T-helper 1 cell treated with Interleukin-12 subunit alpha and Interleukin-12 subunit beta and Interleukin-4 antibody, amounts not matched to agents 30 μg/mL and 1 μg/mL, for 36 hours (primary cell): ENCODE results near the gene SUPT6H.

Experiments used
- H3K27ac Mint-ChIP-seq: one replicate; pipeline ENCODE4 v1.8.0; 2021; ENCODE audit warnings: mild to moderate bottlenecking, mixed read lengths
- H3K27me3 Mint-ChIP-seq: one replicate; pipeline ENCODE4 v1.8.0; 2021; ENCODE audit warnings: low read depth, mixed read lengths
- H3K36me3 Mint-ChIP-seq: one replicate; pipeline ENCODE4 v1.8.0; 2021; ENCODE audit warnings: low read depth, mixed read lengths
- H3K4me1 Mint-ChIP-seq: one replicate; pipeline ENCODE4 v1.8.0; 2021; ENCODE audit warnings: low read depth, mixed read lengths
- H3K4me3 Mint-ChIP-seq: one replicate; pipeline ENCODE4 v1.8.0; 2021; ENCODE audit warnings: mild to moderate bottlenecking, moderate library complexity, mixed read lengths
- H3K9me3 Mint-ChIP-seq: one replicate; pipeline ENCODE4 v1.8.0; 2021; ENCODE audit warnings: mixed read lengths

SUPT6H gene

DNA sequence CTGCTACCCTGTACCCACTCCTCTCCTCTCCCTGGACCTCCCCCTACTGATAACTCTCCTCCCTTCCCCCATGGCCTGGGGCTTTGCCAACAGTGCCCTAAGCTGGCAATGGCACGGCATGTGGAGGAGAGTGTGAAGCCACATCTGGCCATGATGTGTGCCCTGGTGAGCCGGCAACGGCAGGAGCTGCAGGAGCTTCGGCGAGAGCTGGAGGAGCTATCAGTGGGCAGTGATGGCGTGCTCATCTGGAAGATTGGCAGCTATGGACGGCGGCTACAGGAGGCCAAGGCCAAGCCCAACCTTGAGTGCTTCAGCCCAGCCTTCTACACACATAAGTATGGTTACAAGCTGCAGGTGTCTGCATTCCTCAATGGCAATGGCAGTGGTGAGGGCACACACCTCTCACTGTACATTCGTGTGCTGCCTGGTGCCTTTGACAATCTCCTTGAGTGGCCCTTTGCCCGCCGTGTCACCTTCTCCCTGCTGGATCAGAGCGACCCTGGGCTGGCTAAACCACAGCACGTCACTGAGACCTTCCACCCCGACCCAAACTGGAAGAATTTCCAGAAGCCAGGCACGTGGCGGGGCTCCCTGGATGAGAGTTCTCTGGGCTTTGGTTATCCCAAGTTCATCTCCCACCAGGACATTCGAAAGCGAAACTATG, 87.0 kb downstream of the SUPT6H start:
- H3K36me3 Mint-ChIP-seq: peaks cover 6% of the 10 kb centered on the region
- no peaks in the 10 kb centered on the region for H3K27me3 Mint-ChIP-seq
- H3K4me3 Mint-ChIP-seq: peak overlapping the region; percentile 33
- H3K9me3 Mint-ChIP-seq: no peaks in the 10 kb centered on the region
- H3K27ac Mint-ChIP-seq: peak overlapping the region; percentile 78
- peaks cover 21% of the 10 kb centered on the region for H3K4me1 Mint-ChIP-seq

DNA sequence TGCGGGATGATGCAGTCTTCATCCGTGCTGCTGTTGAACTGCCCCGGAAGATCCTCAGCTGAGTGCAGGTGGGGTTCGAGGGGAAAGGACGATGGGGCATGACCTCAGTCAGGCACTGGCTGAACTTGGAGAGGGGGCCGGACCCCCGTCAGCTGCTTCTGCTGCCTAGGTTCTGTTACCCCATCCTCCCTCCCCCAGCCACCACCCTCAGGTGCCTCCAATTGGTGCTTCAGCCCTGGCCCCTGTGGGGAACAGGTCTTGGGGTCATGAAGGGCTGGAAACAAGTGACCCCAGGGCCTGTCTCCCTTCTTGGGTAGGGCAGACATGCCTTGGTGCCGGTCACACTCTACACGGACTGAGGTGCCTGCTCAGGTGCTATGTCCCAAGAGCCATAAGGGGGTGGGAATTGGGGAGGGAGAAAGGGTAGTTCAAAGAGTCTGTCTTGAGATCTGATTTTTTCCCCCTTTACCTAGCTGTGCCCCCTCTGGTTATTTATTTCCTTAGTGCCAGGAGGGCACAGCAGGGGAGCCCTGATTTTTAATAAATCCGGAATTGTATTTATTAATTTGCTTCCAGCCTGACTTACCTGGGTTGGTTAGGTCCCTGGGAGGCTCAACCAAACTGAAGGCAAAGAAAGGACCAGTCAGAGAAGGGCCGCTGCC, 87.6 kb downstream of the SUPT6H start:
- H3K4me3 Mint-ChIP-seq: no peak overlapping the region
- peaks cover 21% of the 10 kb centered on the region for H3K4me1 Mint-ChIP-seq
- no peaks in the 10 kb centered on the region for H3K27me3 Mint-ChIP-seq
- H3K9me3 Mint-ChIP-seq: no peaks in the 10 kb centered on the region
- H3K27ac Mint-ChIP-seq: no peak overlapping the region
- peaks cover 6% of the 10 kb centered on the region for H3K36me3 Mint-ChIP-seq

DNA sequence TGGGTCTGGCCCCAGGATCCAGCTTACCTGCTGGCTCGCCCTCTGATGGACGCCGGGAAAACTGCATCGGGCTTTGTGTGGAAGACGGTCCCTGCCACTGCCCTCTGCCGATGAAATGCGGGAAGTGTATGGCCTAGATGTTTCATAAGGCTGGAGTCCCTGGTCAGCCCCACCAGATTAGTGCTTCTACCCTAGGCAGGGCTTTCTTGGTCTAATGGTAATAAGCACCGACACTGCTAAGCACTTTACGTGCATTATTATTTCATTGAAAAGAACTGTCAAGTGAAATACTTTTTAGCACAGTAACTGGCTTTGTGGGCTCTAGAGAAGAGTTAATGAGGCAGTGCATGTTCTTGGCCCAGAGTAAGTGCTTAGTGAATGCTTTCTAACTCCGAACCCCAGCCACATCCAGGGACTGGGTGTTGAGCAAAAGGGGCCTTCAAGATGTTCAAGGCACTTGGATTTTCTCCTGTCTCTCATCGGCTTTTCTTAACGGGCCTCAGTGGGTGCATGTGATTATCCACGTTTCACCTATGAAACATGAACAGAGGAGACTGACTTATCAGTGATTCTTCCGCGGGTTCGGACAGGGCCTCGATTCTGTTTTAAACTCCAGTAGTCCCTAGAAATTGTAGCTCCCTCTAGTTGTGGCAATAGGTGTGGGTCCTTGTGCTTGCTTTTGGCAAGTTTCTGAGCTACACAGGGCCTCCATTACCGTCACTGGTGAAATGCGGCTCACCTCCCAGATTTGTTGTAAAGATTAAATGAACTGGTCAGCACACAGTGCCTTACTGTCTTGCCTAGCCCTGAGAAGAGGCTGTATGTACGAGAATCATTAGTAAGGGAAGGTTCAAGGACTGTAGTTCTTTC, 88.4 kb downstream of the SUPT6H start:
- Mint-ChIP-seq H3K9me3 (no peaks in the 10 kb centered on the region), H3K27me3 (no peaks in the 10 kb centered on the region), H3K27ac (no peak overlapping the region), H3K36me3 (peaks cover 6% of the 10 kb centered on the region), H3K4me1 (peaks cover 21% of the 10 kb centered on the region), H3K4me3 (no peak overlapping the region)

DNA sequence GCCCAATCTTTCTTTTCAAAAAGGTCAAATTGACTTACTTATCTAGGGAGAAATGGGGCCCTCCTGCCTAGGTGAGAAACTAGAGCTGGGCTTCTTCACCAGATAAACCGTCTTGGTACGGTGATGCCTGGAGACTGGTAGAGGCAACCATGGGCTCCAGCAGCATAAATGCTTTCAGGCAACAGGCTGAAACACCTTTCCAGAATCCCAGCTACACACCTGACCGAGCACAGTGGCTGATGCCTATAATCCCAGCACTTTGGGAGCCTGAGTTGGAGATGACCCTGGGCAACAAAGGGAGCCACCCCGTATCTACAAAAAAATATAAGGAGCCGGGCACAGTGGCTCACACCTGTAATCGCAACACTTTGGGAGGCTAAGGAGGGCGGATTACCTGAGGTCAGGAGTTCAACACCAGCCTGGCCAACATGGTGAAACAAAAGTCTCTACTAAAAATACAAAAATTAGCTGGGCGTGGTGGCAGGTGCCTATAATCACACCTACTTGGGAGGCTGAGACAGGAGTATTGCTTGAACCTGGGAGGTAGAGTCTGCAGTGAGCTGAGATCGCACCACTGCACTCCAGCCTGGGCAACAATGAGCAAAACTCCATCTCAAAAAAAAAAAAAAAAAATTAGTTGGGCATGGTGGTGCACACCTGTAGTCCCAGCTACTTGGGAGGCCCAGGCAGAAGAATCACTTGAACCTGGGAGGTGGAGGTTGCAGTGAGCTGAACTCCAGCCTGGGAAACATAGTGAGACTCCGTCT, 89.8 kb downstream of the SUPT6H start:
- no peak overlapping the region for H3K4me3 Mint-ChIP-seq
- peaks cover 13% of the 10 kb centered on the region for H3K4me1 Mint-ChIP-seq
- peaks cover 13% of the 10 kb centered on the region for H3K36me3 Mint-ChIP-seq
- H3K9me3 Mint-ChIP-seq: no peaks in the 10 kb centered on the region
- no peak overlapping the region for H3K27ac Mint-ChIP-seq
- no peaks in the 10 kb centered on the region for H3K27me3 Mint-ChIP-seq
